SK-N-SH (cell line): ENCODE data around the gene RNF40. TPM values are rescaled to one million over a fixed set of nuclear protein-coding genes. Genes with fewer than 3 reads are reported as not detected.
A peak's percentile ranks its signal among the peaks of the same experiment; 100 is the strongest.

Experiments
- CTCF ChIA-PET: fragments of 300-600, 350-600 bp; formaldehyde crosslinking; extraction: SDS; loops from one replicate; lab custom pipeline; 2021; lab: Yijun Ruan, JAX
- POLR2A ChIA-PET: fragments of 350-600 bp; sonication (Branson Sonifier 250); formaldehyde crosslinking; extraction: SDS; loops from one replicate; lab custom pipeline; 2020; ENCODE audit warnings: antibody characterized with exemption, inconsistent platforms; lab: Yijun Ruan, JAX
- DNase-seq: peaks from one replicate; pipeline ENCODE4 v3.0.0; 2012
- H2AFZ ChIP-seq: fragments of 200-600 bp; sonication (generic); 2 replicates; pipeline ENCODE4 v1.8.1; 2016; ENCODE audit warnings: antibody characterized with exemption, mild to moderate bottlenecking, low read depth
- H3F3A ChIP-seq: fragments of 200-600 bp; sonication (generic); replicated peaks from 2 replicates; pipeline ENCODE3; 2016; ENCODE audit warnings: antibody characterized with exemption, mild to moderate bottlenecking; ENCODE audit not compliant: insufficient read depth
- H3K27ac ChIP-seq, 2 experiments: fragments of 200-500 bp in 1 of 2; fragments of 200-600 bp in 1 of 2; sonication (Bioruptor generic) in 1 of 2; sonication (generic), shearing (Covaris generic) in 1 of 2; 2 replicates each; pipeline versions ENCODE4 v1.5.1 to v1.6.1; 2014 to 2016; ENCODE audit warnings: low read depth in 2 of 2, inconsistent platforms in 1 of 2, low read length in 1 of 2, mild to moderate bottlenecking in 1 of 2, mixed read lengths in 1 of 2
- H3K27me3 ChIP-seq: fragments of 200-600 bp; sonication (generic), shearing (Covaris generic); 2 replicates; pipeline ENCODE4 v1.6.1; 2016; ENCODE audit warnings: mixed run types; ENCODE audit not compliant: insufficient read depth
- H3K36me3 ChIP-seq, 2 experiments: fragments of 200-500 bp in 1 of 2; fragments of 200-600 bp in 1 of 2; sonication (Bioruptor generic) in 1 of 2; sonication (generic) in 1 of 2; replicated peaks in 1 of 2; 2 replicates each; pipeline versions ENCODE3 to v1.5.1; 2014 to 2016; ENCODE audit warnings: low read length in 1 of 2, mild to moderate bottlenecking in 1 of 2; ENCODE audit not compliant: insufficient read depth in 2 of 2, control insufficient read depth in 1 of 2
- H3K4me1 ChIP-seq, 2 experiments: fragments of 200-500 bp in 1 of 2; fragments of 200-600 bp in 1 of 2; sonication (Bioruptor generic) in 1 of 2; sonication (generic), shearing (Covaris generic) in 1 of 2; 2 replicates each; pipeline versions ENCODE4 v1.5.1 to v1.6.1; 2014 to 2016; ENCODE audit warnings: low read depth in 1 of 2, low read length in 1 of 2, mixed run types in 1 of 2; ENCODE audit not compliant: insufficient read depth in 2 of 2, control insufficient read depth in 1 of 2
- H3K4me2 ChIP-seq: fragments of 200-600 bp; sonication (generic), shearing (Covaris generic); 2 replicates; pipeline ENCODE4 v1.6.1; 2017; ENCODE audit warnings: mixed run types
- H3K4me3 ChIP-seq, 2 experiments: fragments of 200-500 bp in 1 of 2; fragments of 200-600 bp in 1 of 2; sonication (Bioruptor generic) in 1 of 2; sonication (generic), shearing (Covaris generic) in 1 of 2; 2 replicates each; pipeline versions ENCODE4 v1.5.1 to v1.8.1; 2014 to 2016; ENCODE audit warnings: low read depth in 2 of 2, inconsistent platforms in 1 of 2, low read length in 1 of 2, mild to moderate bottlenecking in 1 of 2, mixed read lengths in 1 of 2, moderate library complexity in 1 of 2
- H3K79me2 ChIP-seq: fragments of 200-600 bp; sonication (generic); 2 replicates; pipeline ENCODE4 v1.8.1; 2017; ENCODE audit warnings: mild to moderate bottlenecking; ENCODE audit not compliant: insufficient read depth
- H3K9ac ChIP-seq: fragments of 200-600 bp; sonication (generic); 2 replicates; pipeline ENCODE4 v1.6.1; 2017; ENCODE audit warnings: mixed run types
- H3K9me2 ChIP-seq: fragments of 200-600 bp; sonication (generic); 2 replicates; pipeline ENCODE4 v1.6.1; 2017; ENCODE audit warnings: mixed run types
- H3K9me3 ChIP-seq: fragments of 200-600 bp; sonication (generic); 2 replicates; pipeline ENCODE4 v1.6.1; 2017; ENCODE audit warnings: mixed run types, mild to moderate bottlenecking, moderate library complexity
- H4K20me1 ChIP-seq: fragments of 200-600 bp; sonication (generic); 2 replicates; pipeline ENCODE4 v1.6.1; 2017; ENCODE audit warnings: mild to moderate bottlenecking, mixed run types; ENCODE audit not compliant: insufficient read depth
- CHD2 ChIP-seq: fragments of 150-350 bp; IDR thresholded peaks from 2 replicates; pipeline ENCODE4 v1.6.1; 2018; ENCODE audit warnings: low read length; ENCODE audit not compliant: partially characterized antibody
- ELF1 ChIP-seq: IDR thresholded peaks from 2 replicates; pipeline ENCODE4 v1.4.0; 2012
- EP300 ChIP-seq, 2 experiments: IDR thresholded peaks; 2 replicates each; pipeline versions ENCODE4 v1.4.0 to v1.6.1; 2012; ENCODE audit warnings: borderline replicate concordance in 1 of 2, low read depth in 1 of 2, low read length in 1 of 2
- EZH2phosphoT487 ChIP-seq: fragments of 200-600 bp; sonication (generic); IDR thresholded peaks from 2 replicates; pipeline ENCODE4 v1.6.1; 2017; ENCODE audit warnings: low read depth, mixed run types, mild to moderate bottlenecking, antibody characterized with exemption, moderate library complexity, borderline replicate concordance
- FOSL2 ChIP-seq: IDR thresholded peaks from 2 replicates; pipeline ENCODE4 v1.4.0; 2012; ENCODE audit warnings: low read depth, mild to moderate bottlenecking, moderate library complexity, borderline replicate concordance
- FOXJ3 ChIP-seq: sonication (generic); formaldehyde crosslinking; IDR thresholded peaks from 2 replicates; pipeline ENCODE4 v1.5.1; 2020; ENCODE audit warnings: mild to moderate bottlenecking, missing genetic modification reagents
- FOXM1 ChIP-seq: IDR thresholded peaks from 2 replicates; pipeline ENCODE4 v1.4.0; 2012; ENCODE audit warnings: low read depth, mild to moderate bottlenecking
- GABPA ChIP-seq: IDR thresholded peaks from 2 replicates; pipeline ENCODE4 v1.4.0; 2012; ENCODE audit warnings: low read depth, mild to moderate bottlenecking
- GATA2 ChIP-seq: sonication (generic); formaldehyde crosslinking; IDR thresholded peaks from 2 replicates; pipeline ENCODE4 v1.5.0; 2020; ENCODE audit warnings: mild to moderate bottlenecking, missing genetic modification reagents
- MEF2A ChIP-seq: IDR thresholded peaks from 2 replicates; pipeline ENCODE4 v1.4.0; 2012; ENCODE audit warnings: low read depth, borderline replicate concordance
- MXI1 ChIP-seq: IDR thresholded peaks from 2 replicates; pipeline ENCODE4 v1.6.1; 2012; ENCODE audit warnings: mild to moderate bottlenecking, low read depth, low read length, improper control_type of control experiment
- NFIC ChIP-seq: IDR thresholded peaks from 2 replicates; pipeline ENCODE4 v1.4.0; 2012; ENCODE audit warnings: borderline replicate concordance
- NRF1 ChIP-seq: IDR thresholded peaks from 2 replicates; pipeline ENCODE4 v1.6.1; 2012; ENCODE audit warnings: low read depth, mild to moderate bottlenecking, low read length
- RAD21 ChIP-seq: IDR thresholded peaks from 2 replicates; pipeline ENCODE4 v1.6.1; 2012; ENCODE audit warnings: mild to moderate bottlenecking, low read length
- RCOR1 ChIP-seq: fragments of 150-350 bp; IDR thresholded peaks from 2 replicates; pipeline ENCODE4 v1.6.1; 2017; ENCODE audit warnings: antibody characterized with exemption, low read length
- REST ChIP-seq: IDR thresholded peaks from 2 replicates; pipeline ENCODE4 v1.6.1; 2012; ENCODE audit warnings: mild to moderate bottlenecking, low read depth, low read length, moderate library complexity
- RXRA ChIP-seq: IDR thresholded peaks from 2 replicates; pipeline ENCODE4 v1.4.0; 2012; ENCODE audit warnings: low read depth, mild to moderate bottlenecking, borderline replicate concordance
- SIN3A ChIP-seq: IDR thresholded peaks from 2 replicates; pipeline ENCODE4 v1.6.1; 2012; ENCODE audit warnings: low read depth, mild to moderate bottlenecking, low read length, moderate library complexity, borderline replicate concordance
- SMC3 ChIP-seq: IDR thresholded peaks from 2 replicates; pipeline ENCODE4 v1.6.1; 2012; ENCODE audit warnings: low read depth, low read length, improper control_type of control experiment
- TAF1 ChIP-seq: IDR thresholded peaks from 2 replicates; pipeline ENCODE4 v1.6.1; 2012; ENCODE audit warnings: low read depth, mild to moderate bottlenecking, low read length, moderate library complexity, borderline replicate concordance
- TCF12 ChIP-seq: IDR thresholded peaks from 2 replicates; pipeline ENCODE4 v1.4.0; 2012
- YY1 ChIP-seq: IDR thresholded peaks from 2 replicates; pipeline ENCODE4 v1.4.0; 2012; ENCODE audit warnings: low read depth, mild to moderate bottlenecking
- WGBS: methylation state at CpG from one replicate; pipeline ENCODE4 v1.1.6; 2017; ENCODE audit warnings: low lambda C conversion rate; 5-methylcytosine and 5-hydroxymethylcytosine counted together
- polyA plus RNA-seq, 3 experiments: library from polyadenylated mRNA; depleted of rRNA; stranded (reverse); fragments of >200 nt; gene quantifications; 2 replicates each; pipeline ENCODE4 v1.2.3, GENCODE V29; 2012
- TF ChIP-seq, protein P1 (sequence below): IDR thresholded peaks from 2 replicates; pipeline ENCODE4 v1.4.0; 2012; ENCODE audit warnings: low read depth, borderline replicate concordance
- TF ChIP-seq, protein P2 (sequence below): IDR thresholded peaks from 2 replicates; pipeline ENCODE4; 2012

RNF40 gene
- polyA plus RNA-seq, 1 of the 3 experiments (the other 2 are of a cell fraction), result 49.8 TPM

DNA sequence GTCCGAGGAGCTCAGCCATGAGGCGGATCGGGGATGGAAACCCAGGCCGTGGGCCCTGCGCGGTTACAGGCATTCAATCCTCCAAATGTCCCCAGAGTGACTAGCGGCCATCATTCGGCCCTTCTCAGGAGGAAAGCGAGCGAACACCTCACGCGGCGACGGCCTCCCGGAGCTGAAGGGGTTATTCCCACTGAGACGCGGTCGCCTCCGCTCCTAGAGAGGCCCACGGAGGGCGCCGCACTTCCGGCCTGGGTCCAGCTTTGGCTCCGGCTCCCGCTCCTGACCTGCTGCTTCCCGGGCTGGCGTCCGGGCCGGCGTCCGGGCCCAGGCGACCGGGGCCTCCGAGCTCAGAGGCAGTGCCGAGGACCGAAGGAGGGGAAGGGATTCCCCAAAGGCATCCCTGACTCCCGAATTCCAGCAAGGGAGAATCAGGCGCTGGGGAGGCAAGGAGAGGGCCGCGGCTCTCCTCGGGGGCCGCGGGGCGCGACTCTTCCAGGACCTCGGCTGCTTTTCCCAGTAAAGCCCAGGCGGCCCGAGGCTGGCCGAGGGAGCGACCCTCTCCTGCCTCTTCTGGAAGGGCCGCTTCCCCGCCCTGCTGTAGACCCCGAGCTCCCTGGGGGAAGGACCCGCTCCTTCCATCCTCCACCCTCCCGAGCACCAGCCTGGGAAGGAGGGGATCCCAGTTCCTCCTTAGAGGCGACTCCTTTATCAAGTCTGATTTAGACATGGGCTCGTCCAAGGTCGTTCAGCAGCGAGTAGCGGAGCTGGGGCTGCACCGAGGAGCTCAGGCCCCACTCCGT, 43.4 kb downstream of the RNF40 start:
- H2AFZ ChIP-seq, result peak overlapping the region; percentile 99
- DNase-seq, result peak; percentile 96
- peak overlapping the region; percentile 82 to 89 for H3K27ac ChIP-seq
- WGBS, result 5% methylated on average over 13 of the region's 62 CpGs
- CTCF ChIA-PET, result interaction anchor here (0.9 to 3.1 kb wide), 11 partner anchors 8 to 137 kb away, joined by 3 to 20 read pairs (median 4); partner anchors contain the start of gene ZNF629
- peak overlapping the region; percentile 94 for H3K9ac ChIP-seq
- POLR2A ChIA-PET, result interaction anchor here (0.5 to 2.9 kb wide), 20 partner anchors 9 to 269 kb away, joined by 3 to 128 read pairs (median 4); partner anchors contain the start of genes ZNF629, ZNF646 and ZNF668
- H3K9me3 ChIP-seq, result no peaks in the 10 kb centered on the region
- H3F3A ChIP-seq, result peaks cover 6% of the 10 kb centered on the region
- H3K9me2 ChIP-seq, result no peaks in the 10 kb centered on the region
- H3K27me3 ChIP-seq, result no peaks in the 10 kb centered on the region
- H3K4me1 ChIP-seq, result peaks cover 3 to 7% of the 10 kb centered on the region in 2 experiments; a peak in 1 of 4 replicates
- H3K4me3 ChIP-seq, result peak overlapping the region; percentile 69 to 77
- peak overlapping the region; percentile 88 for H3K4me2 ChIP-seq
- H3K36me3 ChIP-seq, result no peaks in the 10 kb centered on the region
- H3K79me2 ChIP-seq, result no peaks in the 10 kb centered on the region
- H4K20me1 ChIP-seq, result no peaks in the 10 kb centered on the region
- TF ChIP-seq, protein P1, sequence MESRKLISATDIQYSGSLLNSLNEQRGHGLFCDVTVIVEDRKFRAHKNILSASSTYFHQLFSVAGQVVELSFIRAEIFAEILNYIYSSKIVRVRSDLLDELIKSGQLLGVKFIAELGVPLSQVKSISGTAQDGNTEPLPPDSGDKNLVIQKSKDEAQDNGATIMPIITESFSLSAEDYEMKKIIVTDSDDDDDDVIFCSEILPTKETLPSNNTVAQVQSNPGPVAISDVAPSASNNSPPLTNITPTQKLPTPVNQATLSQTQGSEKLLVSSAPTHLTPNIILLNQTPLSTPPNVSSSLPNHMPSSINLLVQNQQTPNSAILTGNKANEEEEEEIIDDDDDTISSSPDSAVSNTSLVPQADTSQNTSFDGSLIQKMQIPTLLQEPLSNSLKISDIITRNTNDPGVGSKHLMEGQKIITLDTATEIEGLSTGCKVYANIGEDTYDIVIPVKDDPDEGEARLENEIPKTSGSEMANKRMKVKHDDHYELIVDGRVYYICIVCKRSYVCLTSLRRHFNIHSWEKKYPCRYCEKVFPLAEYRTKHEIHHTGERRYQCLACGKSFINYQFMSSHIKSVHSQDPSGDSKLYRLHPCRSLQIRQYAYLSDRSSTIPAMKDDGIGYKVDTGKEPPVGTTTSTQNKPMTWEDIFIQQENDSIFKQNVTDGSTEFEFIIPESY, result no peak
- TF ChIP-seq TCF12 (0 out of 2 replicates have a peak, but pooled peaks have one; percentile 4), SIN3A (peak; percentile 83; the same call in 1 of the 2 replicates), SMC3 (no peak; the same call in 1 of the 2 replicates), FOSL2 (no peak), MXI1 (peak; percentile 87), ELF1 (peak; percentile 93), EP300 (IDR thresholded peaks at IDR 0.05; ENCODE audit: borderline replicate concordance in 1 of 2, low read depth in 1 of 2, low read length in 1 of 2) (peak in 1 of 2 experiments; percentile 22; a peak in 1 of 4 replicates), YY1 (peak; percentile 79), RCOR1 (no peak), GABPA (peak; percentile 86), CHD2 (peak; percentile 74), FOXM1 (no peak), GATA2 (CRISPR knock-in tag) (no peak), NRF1 (no peak), RXRA (no peak), REST (peak; percentile 75; the same call in 1 of the 2 replicates), FOXJ3 (CRISPR knock-in tag) (peak; percentile 69; the same call in 1 of the 2 replicates), TAF1 (peak; percentile 98), EZH2phosphoT487 (no peak), MEF2A (no peak), RAD21 (no peak; the same call in 1 of the 2 replicates), NFIC (peak; percentile 44; the same call in 1 of the 2 replicates)
- TF ChIP-seq, protein P2, sequence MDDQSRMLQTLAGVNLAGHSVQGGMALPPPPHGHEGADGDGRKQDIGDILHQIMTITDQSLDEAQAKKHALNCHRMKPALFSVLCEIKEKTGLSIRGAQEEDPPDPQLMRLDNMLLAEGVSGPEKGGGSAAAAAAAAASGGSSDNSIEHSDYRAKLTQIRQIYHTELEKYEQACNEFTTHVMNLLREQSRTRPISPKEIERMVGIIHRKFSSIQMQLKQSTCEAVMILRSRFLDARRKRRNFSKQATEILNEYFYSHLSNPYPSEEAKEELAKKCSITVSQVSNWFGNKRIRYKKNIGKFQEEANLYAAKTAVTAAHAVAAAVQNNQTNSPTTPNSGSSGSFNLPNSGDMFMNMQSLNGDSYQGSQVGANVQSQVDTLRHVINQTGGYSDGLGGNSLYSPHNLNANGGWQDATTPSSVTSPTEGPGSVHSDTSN, result no peak
